Subcutaneous abdominal adipose tissue (tissue), 5 donors: ENCODE data around the gene SGIP1.
A peak's percentile ranks its signal among the peaks of the same experiment; 100 is the strongest.

Experiments
- H3K27ac ChIP-seq: one replicate; pipeline ENCODE4 v1.7.0; 2013; ENCODE audit warnings: low read depth, mild to moderate bottlenecking, inconsistent platforms, low read length, moderate library complexity
- H3K27me3 ChIP-seq, 5 donors: one replicate each; pipeline ENCODE4 v1.7.0; 2013; ENCODE audit warnings: low read length in 5 of 5, inconsistent platforms in 1 of 5; ENCODE audit not compliant: control insufficient read depth in 5 of 5, insufficient read depth in 4 of 5
- H3K36me3 ChIP-seq, 5 donors: one replicate each; pipeline ENCODE4 v1.7.0; 2013; ENCODE audit warnings: low read length in 5 of 5; ENCODE audit not compliant: control insufficient read depth in 5 of 5, insufficient read depth in 5 of 5
- H3K4me1 ChIP-seq, 5 donors: one replicate each; pipeline ENCODE4 v1.7.0; 2013; ENCODE audit warnings: low read length in 5 of 5, mild to moderate bottlenecking in 3 of 5, moderate library complexity in 1 of 5; ENCODE audit not compliant: control insufficient read depth in 5 of 5, insufficient read depth in 5 of 5
- H3K4me3 ChIP-seq, 5 donors: one replicate each; pipeline ENCODE4 v1.7.0; 2013; ENCODE audit warnings: low read length in 5 of 5, low read depth in 1 of 5
- H3K9ac ChIP-seq, 5 donors: one replicate each; pipeline ENCODE4 v1.7.0; 2013; ENCODE audit warnings: low read length in 5 of 5, mild to moderate bottlenecking in 4 of 5, moderate library complexity in 3 of 5
- H3K9me3 ChIP-seq, 5 donors: one replicate each; pipeline ENCODE4 v1.7.0; 2013; ENCODE audit warnings: low read length in 5 of 5; ENCODE audit not compliant: control insufficient read depth in 5 of 5
- donor health status: healthy.
- donor health status: healthy.
- donor health status: healthy.
- donor health status: healthy.
- donor health status: healthy.

SGIP1 gene

GRCh38 chr1:66747501-66747900, 213.5 kb downstream of the SGIP1 start:
- Histone ChIP-seq H3K4me1 (peaks cover 2 to 11% (median 7%) of the 10 kb centered on the region in 5 donors), H3K27me3 (peaks cover 0 to 5% (median under 1%) of the 10 kb centered on the region in 5 donors), H3K27ac (no peak overlapping the region), H3K4me3 (no peak overlapping the region), H3K36me3 (no peaks in the 10 kb centered on the region), H3K9ac (no peak overlapping the region), H3K9me3 (no peaks in the 10 kb centered on the region)

DNA sequence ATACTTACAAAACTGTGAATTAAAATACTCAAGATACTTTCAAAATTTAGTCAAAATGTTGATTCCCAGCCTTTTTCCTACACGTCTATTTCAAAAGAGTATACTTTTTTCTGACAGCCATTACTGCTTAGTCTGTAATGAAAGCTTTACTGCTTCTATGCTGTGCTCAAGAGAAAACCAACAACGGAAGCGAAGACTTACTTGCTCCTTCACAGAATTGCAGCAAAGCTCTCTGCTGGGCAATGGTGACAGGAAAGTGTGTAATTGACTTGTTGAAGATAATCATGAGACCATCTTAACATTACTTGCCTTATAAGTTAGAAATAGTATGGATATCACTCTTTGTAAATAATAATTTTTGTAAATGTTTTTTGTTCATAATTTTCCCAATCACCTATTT, 216.6 kb downstream of the SGIP1 start:
- Histone ChIP-seq H3K9me3 (no peaks in the 10 kb centered on the region), H3K9ac (no peak overlapping the region), H3K27me3 (peaks cover 4 to 13% (median 4%) of the 10 kb centered on the region in 5 donors), H3K27ac (no peak overlapping the region), H3K4me3 (no peak overlapping the region), H3K4me1 (peaks cover 4 to 17% (median 12%) of the 10 kb centered on the region in 5 donors), H3K36me3 (no peaks in the 10 kb centered on the region)

GRCh38 chr1:66751160-66751559, 217.2 kb downstream of the SGIP1 start:
- Histone ChIP-seq H3K4me1 (peaks cover 4 to 17% (median 12%) of the 10 kb centered on the region in 5 donors), H3K36me3 (no peaks in the 10 kb centered on the region), H3K9me3 (no peaks in the 10 kb centered on the region), H3K27ac (peak overlapping the region; percentile 13), H3K4me3 (no peak overlapping the region), H3K27me3 (peaks cover 4 to 13% (median 4%) of the 10 kb centered on the region in 5 donors), H3K9ac (no peak overlapping the region)

GRCh38 chr1:66752000-66752592, 218.1 kb downstream of the SGIP1 start, which contains the start of gene DYNLT5:
Gene DYNLT5, plus strand, starts transcription at chr1:66752459. Its CDS starts 2,200 bp downstream, at chr1:66754659.
- Histone ChIP-seq H3K9me3 (no peaks in the 10 kb centered on the region), H3K27ac (peak within 1 kb of the TSS; percentile 13), H3K36me3 (no peaks in the 10 kb centered on the region), H3K9ac (peak within 1 kb of the TSS in 2 of 5 donors; percentile 43 to 53), H3K4me1 (peaks cover 4 to 17% (median 12%) of the 10 kb centered on the region in 5 donors), H3K4me3 (peak within 1 kb of the TSS; percentile 49 to 66 (median 62)), H3K27me3 (peaks cover 4 to 13% (median 4%) of the 10 kb centered on the region in 5 donors)

DNA sequence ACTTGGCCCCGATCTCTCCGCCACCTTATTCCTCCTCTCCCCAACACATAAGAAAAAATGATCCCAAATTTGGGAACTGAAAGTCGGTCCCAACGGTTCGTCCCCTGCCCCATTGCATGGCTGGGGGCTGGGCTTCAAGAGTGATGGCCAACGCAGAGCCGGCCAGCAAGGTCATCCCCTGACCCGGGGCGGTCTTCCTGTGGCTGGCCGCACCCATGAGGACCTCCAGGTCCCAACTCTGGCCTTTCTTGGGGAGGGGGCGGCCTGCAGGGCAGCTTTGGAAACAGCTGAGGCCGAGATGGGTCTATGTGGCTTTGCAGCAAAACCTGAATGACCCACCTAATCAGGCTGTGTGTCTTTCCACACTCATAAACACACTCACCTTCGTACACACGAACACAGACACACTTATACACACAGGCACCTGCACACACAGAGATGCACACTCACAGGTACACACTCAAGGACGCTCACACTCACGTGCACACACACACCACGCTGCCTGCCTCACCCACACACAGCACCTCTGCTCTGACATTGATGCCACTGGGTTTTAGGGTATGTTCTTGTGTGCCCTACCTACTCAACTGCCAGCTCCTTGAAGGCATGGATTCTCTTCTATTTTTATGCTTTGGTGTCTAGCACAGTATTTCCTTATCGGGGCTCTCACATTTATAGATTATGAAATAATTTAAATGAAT, 218.9 kb downstream of the SGIP1 start:
- Histone ChIP-seq H3K9ac (peak overlapping the region in 2 of 5 donors; percentile 43 to 53), H3K4me1 (peaks cover 4 to 21% (median 12%) of the 10 kb centered on the region in 5 donors), H3K27me3 (peaks cover 4 to 13% (median 4%) of the 10 kb centered on the region in 5 donors), H3K9me3 (no peaks in the 10 kb centered on the region), H3K27ac (no peak overlapping the region), H3K4me3 (peak overlapping the region; percentile 49 to 66 (median 62)), H3K36me3 (no peaks in the 10 kb centered on the region)

- H3K9ac ChIP-seq: no peak overlapping the region
- H3K27me3 ChIP-seq: peaks cover 0 to 5% (median 3%) of the 10 kb centered on the region in 5 donors
- H3K9me3 ChIP-seq: no peaks in the 10 kb centered on the region
- H3K4me1 ChIP-seq: peaks cover under 1 to 9% (median 3%) of the 10 kb centered on the region in 5 donors
- no peak overlapping the region for H3K27ac ChIP-seq
- H3K4me3 ChIP-seq: no peak overlapping the region
- H3K36me3 ChIP-seq: no peaks in the 10 kb centered on the region
These were observed 223.8 kb downstream of the SGIP1 start for GRCh38 chr1:66757722-66758240.

DNA sequence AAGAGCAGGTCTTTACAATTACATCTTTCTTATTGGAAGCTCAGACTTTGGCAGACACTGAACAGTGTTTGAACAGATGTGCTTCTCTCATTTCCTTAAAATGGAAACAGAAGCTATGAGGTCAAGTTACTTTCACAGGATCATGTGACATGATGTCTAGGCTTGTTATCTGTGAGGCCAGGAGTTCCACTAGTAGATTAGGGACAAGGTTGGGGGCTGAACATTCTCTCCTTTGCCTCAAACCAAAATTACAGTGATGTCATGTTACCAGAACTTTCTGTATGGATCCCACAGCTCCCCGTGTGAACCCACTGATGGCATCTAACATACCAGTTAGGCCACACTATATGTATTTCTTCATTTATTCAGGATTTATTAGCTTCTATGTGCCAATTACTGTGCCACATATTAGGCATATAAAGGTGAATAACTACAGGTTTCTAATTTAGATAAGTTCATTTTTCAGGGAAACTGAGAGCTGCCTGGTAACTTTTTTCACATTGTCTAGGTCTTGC, 224.3 kb downstream of the SGIP1 start:
- H3K9me3 ChIP-seq: no peaks in the 10 kb centered on the region
- H3K36me3 ChIP-seq: no peaks in the 10 kb centered on the region
- H3K4me3 ChIP-seq: no peak overlapping the region
- H3K4me1 ChIP-seq: peaks cover 0 to 6% (median 0%) of the 10 kb centered on the region in 5 donors
- no peak overlapping the region for H3K27ac ChIP-seq
- H3K27me3 ChIP-seq: peaks cover 0 to 2% (median 0%) of the 10 kb centered on the region in 5 donors
- no peak overlapping the region for H3K9ac ChIP-seq

- Histone ChIP-seq H3K4me1 (peaks cover 0 to 6% (median 0%) of the 10 kb centered on the region in 5 donors), H3K27me3 (no peaks in the 10 kb centered on the region), H3K27ac (no peak overlapping the region), H3K9me3 (no peaks in the 10 kb centered on the region), H3K4me3 (no peak overlapping the region), H3K9ac (no peak overlapping the region), H3K36me3 (no peaks in the 10 kb centered on the region)
These were observed 226.6 kb downstream of the SGIP1 start for GRCh38 chr1:66760506-66760905.

- Histone ChIP-seq H3K4me3 (no peak overlapping the region), H3K9me3 (no peaks in the 10 kb centered on the region), H3K27ac (no peak overlapping the region), H3K27me3 (no peaks in the 10 kb centered on the region), H3K9ac (no peak overlapping the region), H3K4me1 (peaks cover 0 to 6% (median 0%) of the 10 kb centered on the region in 5 donors), H3K36me3 (no peaks in the 10 kb centered on the region)
These were observed 227.3 kb downstream of the SGIP1 start for GRCh38 chr1:66761221-66761620.
